Measurements from ENCODE around the gene C16orf96.
A peak's percentile ranks its signal among the peaks of the same experiment; 100 is the strongest.

The C16orf96 gene

DNA sequence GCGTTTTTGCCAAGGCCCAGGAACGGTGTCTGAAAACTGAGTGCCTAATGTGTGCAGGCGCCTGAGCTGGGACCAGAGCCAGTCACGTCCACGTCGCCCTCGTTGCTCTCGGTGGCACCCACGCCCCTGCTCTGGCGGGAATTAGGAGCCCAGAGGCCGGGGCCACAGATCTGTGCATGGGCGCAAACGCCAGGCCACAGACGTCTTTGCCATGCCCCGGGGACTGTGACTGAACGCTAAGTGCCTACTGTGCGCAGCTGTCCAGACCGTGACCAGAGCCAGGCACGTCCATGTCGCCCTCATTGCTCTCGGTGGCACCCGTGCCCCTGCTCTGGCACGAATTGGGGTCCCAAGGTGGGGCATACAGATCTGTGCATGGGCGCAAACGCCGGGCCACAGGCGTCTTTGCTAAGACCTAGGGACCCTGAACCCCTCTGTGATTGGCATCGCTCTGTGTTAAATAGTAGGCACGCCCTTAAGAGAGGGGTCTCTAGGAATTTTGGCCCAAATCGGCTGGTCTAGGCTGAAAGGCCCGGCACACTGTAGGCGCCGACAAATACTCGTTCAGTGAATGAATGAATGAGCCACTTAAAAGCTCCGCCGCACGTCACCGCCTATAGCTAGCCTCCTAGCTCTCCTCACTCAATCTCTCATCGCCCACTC is 59.4 kb downstream of the C16orf96 start:
- DNase-seq (ENCODE audit: low read depth in 4 of 4, low spot score in 1 of 4): no peak

DNA sequence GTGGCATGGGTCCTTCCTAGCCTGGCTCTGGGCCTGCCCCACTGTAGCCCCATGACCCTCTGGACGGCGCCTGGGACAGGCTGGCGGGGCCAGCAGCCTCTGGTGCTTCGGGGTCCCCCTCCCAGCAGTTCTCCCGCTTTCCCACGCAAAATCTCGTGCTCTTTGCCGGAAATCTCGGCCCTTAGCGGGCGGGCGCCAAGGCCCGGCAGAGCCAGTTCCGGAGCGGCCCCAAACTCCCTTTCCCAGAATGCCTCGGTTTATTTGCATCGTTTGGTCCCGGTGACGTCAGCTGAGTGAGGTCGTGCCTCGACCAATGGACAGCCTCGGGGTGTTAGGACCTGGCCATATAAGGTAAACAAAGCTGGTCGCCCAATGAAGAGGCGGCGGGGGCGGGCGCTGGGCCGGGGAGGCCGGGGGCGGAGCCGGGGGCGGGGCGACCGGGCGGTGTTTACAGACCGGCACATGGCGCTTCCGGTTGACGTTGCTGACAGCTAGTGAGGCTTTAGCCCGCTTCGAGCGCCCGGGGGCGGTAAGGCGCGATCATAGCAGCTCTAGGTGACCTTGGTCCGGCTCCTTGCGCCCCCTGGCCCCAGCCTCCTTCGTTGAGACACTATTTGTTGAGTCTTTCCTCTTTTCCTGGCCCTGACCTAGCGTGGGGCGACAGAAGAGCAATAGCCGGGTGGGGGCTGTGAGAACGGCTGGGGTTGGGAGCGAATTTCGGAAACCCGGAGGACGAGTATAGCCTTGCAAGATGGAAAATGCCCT is 60.1 kb downstream of the C16orf96 start:
- peak; percentile 97 to 99 (median 98) for DNase-seq (ENCODE audit: low read depth in 4 of 4, low spot score in 1 of 4)

DNA sequence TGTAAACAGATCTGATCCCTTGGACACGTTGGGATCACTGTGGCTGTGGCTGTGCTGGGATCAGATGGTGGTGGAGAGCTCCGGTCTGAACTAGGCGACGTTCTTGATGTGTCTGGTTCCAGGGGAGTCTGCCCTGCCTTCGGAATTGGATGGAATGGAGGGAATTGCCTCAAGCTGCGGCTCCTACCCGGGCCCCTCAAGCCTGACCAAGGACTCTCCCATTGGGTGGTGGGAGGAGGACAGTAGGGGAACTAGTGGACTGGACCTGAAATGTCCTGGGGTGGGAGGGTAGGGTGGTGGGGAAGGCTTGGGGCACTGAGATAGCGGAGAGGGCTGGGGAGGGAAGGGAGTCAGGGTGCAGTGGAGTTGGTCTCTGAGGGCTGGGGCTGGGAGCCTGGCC is 61.7 kb downstream of the C16orf96 start:
- DNase-seq (ENCODE audit: low read depth in 4 of 4, low spot score in 1 of 4): no peak

DNA sequence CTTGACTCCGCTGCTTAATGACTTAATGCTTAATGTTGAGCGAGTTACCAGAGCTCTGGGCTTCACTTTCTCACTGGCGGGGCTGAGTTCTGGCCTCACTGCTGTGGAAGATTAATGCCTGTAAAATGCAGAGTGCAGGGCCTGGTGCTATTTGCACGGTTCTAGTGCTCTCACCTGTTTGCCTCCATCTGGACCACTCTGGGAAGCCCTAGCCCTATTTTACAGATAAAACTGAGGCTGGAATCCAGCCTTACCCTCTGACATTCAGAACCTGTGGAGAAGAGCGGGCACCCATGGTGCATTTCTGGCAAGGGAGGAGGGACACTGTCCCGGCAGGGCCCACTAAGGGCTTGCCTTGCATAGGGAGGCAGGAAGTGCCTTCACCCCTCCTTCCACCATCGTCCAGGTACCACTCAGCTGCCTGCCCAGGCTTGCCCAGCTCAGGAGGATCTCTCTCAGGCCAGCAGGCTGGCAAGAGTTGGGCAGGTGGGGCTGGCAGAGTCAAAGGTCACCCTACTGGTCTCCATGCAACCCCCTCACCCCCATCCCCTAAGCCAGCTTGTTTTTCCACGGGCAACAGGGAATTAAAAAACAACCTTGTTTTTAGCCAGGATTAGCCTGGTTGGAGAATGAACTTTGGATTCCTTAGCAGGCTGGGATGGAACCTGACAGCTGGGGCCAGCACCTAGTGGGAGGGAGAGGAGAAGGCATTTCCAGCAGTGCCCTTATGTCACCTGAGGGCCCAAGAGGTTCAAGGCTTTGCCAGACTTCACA is 62.7 kb downstream of the C16orf96 start:
- no peak for DNase-seq (ENCODE audit: low read depth in 4 of 4, low spot score in 1 of 4)

DNA sequence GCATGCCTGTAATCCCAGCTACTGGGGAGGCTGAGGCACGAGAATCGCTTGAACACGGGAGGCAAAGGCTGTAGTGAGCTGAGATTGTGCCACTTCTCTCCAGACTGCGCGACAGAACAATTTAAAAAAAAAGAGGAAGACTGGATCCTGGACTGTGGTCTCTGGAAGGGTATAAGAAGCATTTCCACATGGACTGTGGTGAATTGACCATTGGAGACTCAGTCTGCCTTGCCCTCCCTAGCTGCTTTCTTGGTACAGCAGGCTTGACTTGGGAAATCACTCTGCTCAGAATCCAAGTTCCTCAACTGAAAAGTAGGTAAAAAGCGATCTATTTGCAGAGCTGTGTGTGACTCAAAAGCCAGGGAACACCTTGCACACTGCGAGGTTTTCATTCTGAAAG is 67.5 kb downstream of the C16orf96 start:
- DNase-seq (ENCODE audit: low read depth in 4 of 4, low spot score in 1 of 4): no peak

DNA sequence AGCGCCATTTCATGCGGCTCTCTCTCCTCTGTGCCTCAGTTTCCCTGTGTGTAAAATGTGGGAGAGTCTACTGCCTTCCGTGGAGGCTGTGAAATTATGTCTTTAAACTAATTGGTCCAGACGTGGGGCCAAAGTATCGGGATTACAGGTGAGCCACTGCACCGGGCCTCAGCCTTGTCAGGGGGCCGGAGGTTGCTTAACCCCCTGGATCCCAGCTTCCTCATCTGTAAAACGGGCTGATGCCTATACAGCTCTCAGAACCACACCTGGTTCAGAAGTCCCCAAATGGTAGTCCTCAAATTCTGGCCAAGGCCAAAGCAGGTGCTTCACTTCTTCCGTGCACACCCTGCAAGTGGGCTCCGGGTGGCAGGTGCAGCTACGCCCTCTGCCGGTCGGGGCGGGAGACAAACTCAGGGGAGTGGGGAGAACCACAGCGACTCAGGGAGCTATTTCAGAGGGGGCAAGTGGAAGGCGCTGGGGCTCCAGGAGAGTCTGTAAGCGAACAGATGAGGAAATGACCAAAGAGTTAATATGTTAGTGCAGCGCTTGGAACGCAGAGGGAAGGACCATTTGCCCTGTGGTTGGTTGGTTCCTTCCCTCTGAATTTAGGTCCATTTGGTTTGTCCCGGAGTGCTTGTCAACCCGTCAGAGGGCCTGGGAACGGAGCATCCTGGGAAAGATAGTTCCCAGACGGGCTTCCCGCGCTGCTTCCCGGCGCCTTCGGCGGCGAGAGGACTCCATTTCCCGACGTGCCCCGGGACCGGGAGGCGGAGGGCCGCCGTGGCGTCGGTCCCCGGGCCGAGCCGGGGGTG is 68.1 kb downstream of the C16orf96 start, which contains the start of gene MGRN1:
Gene MGRN1 (plus strand): TSS at position 812 of the 812 bp plus-strand sequence. CDS start 135 bp downstream, outside the sequence.
- DNase-seq (ENCODE audit: low read depth in 4 of 4, low spot score in 1 of 4): peak; percentile 78 to 91 (median 84)

DNA sequence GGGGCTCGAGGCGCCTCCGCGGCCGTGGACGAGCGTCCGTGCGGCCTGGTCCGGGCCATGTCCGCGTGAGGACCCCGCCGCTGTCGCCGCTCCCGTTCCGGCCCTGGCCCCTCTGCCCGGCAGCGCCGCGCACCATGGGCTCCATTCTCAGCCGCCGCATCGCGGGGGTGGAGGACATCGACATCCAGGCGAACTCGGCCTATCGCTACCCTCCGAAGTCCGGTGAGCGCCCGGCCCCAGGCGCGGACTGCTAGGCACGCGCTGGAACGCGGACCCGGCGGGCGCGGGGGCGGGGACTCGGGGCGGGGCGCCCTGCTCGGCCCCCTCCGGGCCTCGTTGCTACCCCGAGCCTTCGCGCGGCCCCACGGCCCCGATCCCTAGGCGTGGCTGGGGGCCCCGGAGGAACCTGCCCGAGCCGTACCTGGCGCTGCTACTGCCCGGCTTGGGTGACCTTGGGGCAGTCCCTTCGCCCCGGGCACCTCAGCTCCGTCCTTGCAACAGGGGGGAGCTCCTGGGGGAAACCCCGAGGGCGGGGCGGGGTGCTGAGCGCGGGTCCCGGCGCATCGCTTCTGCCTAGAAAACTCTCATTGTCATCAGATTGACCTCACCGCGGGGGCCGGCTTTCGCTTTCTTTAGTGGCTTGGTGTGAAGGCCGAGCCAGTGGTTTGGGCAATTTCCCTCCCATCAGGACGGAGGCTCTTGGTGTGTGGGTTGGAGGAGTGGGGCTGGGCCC is 68.9 kb downstream of the C16orf96 start:
- peak; percentile 34 to 73 (median 42) for DNase-seq (ENCODE audit: low read depth in 4 of 4, low spot score in 1 of 4)

DNA sequence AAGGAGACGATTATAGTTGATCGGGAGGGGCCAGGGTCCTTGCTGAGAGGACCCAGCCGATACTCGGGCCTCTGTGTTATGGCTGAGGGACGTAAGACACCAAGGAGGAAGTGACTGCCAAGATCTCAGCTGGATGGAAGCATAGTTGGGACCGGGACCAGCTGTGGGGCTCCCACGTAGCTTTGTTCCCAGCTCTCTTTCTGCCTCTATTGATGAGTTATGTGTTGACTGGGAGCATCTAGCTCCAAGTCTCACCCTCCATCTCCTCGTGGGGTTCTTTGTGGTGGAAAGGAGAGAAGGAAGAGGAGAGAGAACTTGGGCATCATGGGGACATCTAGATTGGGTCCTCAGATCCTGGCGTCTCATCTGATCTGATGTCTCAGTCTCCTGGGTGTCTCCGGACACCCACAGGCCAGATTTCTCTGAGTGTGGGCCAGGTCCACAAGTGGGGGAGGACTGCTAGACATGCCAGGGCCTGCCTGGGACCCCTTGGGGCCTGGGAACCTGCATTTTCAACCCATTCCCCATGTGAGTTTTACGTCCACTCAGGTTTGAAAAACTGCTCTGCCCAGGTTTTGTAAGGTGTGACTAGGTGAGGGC is 69.5 kb downstream of the C16orf96 start:
- no peak for DNase-seq (ENCODE audit: low read depth in 4 of 4, low spot score in 1 of 4)

DNA sequence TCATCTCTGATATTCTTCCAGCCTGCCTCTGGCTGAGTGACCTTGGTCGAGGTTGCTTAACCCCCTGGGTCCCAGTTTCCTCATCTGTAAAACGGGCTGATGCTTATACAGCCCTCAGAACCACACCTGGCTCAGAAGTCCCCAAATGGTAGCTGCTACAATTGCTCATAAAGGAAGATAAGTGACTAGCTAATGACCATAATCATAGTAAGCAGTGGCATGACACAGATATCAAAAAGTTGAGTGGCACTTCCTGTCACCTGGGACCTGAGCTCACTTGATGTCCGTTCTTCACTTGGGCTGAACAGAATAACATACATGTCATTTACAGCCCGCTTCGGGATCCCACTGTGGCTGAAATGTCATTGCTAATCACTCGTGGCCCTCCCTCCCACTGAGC is 70.3 kb downstream of the C16orf96 start:
- no peak for DNase-seq (ENCODE audit: low read depth in 4 of 4, low spot score in 1 of 4)

DNA sequence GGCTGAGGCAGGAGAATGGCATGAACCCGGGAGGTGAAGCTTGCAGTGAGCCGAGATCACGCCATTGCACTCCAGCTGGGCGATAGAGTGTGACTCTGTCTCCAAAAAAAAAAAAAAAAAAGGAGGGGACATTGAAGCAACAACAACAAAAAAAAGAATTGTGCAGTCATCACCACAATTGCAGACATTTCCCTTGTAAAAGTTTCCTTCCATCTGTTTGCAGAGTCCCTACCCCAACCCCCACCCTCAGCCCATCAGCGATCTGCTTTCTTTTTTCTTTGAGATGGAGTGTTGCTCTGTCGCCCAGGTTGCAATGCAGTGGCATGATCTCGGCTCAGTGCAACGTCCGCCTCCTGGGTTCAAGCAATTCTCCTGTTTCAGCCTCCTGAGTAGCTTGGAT is 72.1 kb downstream of the C16orf96 start:
- DNase-seq (ENCODE audit: low read depth in 4 of 4, low spot score in 1 of 4): no peak

DNA sequence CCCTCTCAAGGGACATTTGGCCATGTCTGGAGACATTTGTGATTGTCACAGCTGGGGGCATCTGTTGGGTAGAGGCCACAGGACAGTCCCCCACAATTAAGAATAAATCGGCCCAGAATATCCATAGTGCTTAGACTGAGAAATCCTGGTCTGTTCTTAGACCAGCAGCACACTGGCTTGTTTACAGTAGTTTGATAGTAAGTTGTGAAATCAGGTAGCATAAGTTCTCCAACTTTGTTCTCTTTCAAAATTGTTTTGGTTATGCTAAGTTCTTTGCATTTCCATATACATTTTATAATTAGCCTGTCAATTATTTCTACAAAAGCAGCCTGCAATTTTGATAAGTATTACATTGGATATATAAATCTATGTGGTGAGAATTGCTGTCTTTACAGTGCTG is 75.3 kb downstream of the C16orf96 start:
- no peak for DNase-seq (ENCODE audit: low read depth in 4 of 4, low spot score in 1 of 4)

DNA sequence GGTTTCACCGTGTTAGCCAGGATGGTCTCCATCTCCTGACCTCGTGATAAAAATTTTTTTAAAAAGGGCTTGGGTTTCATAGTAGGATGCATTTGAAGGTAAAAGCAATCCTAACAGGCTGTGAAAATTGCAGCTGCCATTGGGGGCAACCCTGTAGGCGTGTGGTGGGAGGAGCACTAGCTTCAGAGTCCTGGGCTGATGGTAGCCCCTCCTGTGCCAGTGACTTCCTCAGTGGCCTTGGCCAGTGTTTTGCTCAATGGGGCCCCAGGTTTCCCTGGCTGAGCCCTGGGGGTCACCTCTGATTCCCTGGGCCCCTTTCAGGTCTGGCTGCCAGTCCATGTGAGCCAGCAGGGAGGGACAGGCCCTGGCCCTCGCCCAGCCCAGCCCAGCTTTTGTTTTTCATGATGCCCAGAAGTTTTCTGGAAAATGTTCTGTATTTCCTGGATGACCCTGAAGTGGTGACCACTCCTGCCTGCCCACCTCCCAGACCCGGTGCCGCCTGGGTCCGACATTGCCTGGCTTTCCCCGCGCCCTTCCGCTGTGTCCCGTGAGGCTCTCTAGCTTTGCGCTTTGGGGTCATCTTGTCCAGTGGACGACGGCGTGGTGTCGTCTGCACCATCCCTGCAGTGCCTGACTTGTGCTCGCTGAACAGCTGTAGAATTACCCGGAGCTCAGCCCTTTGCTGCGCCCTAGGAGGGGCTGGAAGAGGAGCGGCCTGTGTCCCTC is 77.9 kb downstream of the C16orf96 start:
- no peak for DNase-seq (ENCODE audit: low read depth in 4 of 4, low spot score in 1 of 4)

DNA sequence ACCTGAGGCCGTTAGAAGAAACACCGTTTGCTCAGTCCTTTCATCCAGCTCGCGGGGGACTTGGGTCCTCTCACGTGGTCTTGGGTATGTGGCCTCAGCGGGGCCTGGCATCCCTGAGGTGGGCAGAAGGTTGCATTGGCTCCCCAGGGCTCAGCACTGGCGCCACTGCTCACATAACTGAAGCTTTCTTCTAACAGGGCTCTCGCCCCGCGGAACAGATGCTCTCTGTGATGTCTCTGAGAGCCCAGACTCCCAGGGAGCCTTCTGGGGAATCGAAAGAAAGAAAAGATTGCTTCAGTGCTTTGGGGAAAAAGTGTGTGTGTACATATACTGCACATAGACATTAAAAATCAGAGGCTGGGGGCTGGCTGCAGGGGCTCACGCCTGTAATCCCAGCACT is 78.6 kb downstream of the C16orf96 start:
- DNase-seq (ENCODE audit: low read depth in 4 of 4, low spot score in 1 of 4): no peak

DNA sequence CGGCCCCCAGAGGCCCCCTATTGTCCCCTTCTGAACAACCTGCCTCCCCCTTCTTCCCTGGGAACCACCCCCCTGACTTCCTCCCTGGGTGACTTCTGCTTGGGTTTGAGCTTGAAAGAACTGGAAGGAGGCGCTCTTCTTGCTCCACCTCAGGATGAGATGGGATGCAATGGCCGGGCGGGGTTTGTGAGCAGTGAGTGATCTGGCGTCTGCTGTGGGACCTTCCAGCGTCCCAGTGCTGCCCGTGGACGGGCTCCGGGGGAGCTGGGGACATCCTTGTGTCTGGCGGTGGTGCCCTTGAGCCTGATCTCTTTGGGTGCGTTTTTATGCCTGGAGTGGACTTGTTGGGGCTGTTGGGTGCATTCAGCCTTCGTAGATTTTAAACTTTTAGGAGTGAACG is 80.1 kb downstream of the C16orf96 start:
- no peak for DNase-seq (ENCODE audit: low read depth in 4 of 4, low spot score in 1 of 4)

DNA sequence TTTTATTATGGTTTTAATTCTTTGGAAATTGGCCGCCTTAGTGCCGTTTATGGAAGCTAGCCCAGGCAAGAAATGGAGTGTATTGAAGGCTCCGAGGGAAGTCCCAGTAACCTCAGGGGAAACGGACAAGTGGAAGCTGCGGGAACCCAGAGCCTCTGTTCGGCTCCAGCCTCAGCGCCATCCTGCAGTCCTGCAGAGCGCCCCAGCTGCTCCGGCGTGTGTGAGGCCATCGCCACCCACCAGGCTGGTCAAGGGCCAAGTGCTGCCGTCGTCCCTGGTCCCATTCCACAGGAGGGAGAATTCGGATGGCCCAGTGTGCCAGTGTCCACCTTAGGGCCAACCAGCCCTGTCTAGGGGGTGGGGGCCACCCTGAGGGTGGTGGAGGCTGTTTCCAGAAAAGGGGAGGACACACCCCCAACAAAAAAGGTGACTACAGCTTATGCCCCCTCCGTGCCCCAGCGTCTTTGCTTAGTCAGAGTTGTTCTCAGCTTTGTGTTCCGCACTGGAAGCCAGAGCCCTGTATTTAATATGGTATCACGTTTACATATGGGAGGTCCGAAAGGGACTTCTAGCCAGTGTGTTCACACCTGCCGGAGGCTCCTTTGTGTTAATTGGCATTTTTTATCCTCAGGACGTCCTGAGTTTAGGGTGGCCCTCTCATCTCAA is 81.5 kb downstream of the C16orf96 start:
- no peak for DNase-seq (ENCODE audit: low read depth in 4 of 4, low spot score in 1 of 4)

DNA sequence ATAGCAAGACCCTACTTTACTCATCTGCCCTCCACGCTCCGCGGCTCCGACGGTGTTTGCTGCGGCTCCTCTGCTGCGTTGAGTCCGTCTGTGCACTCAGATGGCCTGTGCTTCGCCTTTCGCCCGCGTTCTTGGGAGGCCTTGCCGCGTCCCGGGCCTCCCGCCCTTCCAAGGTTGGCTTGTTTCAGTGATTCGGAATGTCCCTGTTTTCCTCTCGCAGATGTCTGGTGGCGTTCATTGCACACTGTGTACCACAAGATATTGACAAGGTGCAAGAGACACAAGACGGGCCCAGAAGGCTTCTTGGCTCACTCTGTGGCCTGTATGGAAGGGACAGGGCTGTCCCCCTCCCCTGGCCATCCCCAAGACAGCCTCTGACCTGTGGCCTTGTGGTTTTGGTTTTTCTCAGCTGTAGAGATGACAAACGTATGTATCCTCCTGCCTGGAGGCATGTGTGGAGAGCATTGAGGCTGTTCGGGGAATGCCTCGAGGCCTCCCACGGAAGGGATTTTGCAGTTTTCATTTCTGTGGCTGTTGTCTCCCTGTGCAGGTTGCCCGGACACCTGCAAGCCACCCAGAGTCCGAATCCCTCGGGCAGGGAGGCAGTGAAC is 83.9 kb downstream of the C16orf96 start:
- DNase-seq (ENCODE audit: low read depth in 4 of 4, low spot score in 1 of 4): no peak

DNA sequence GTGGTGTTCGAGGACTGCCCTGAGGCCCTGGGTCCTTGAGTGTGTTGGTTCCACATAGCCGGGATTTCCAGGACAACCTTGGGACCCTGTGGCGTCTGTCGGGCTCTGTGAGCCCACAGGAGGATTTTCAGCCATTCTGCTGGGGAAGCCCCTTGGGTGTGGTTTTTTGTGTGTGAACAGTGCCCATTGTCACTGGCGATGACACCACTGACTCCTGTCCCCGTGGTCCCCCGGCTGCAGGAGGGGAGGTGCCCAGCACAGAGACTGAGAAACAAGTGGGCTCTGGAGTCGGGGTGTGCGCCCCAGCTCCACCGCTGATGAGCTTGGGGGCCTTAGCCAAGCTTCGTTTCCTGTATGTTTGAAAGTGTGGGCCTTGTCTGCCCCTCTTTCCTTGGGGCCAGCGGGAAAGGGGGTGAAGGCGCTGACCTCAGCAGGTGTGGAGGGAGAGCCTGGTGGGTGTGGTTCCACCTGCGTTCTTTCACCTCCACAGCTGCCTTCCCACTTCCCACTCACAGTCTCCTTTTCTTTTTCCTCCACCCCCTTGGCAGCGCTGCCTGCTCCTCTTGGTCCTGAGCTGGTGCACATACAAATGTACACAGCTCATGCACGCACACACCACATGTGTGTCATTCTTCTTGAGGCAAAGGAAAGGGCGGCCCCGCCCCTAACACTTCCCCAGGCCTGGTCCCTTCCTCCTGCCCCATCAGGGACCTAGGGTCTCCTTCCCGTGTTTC is 84.6 kb downstream of the C16orf96 start:
- no peak for DNase-seq (ENCODE audit: low read depth in 4 of 4, low spot score in 1 of 4)

DNA sequence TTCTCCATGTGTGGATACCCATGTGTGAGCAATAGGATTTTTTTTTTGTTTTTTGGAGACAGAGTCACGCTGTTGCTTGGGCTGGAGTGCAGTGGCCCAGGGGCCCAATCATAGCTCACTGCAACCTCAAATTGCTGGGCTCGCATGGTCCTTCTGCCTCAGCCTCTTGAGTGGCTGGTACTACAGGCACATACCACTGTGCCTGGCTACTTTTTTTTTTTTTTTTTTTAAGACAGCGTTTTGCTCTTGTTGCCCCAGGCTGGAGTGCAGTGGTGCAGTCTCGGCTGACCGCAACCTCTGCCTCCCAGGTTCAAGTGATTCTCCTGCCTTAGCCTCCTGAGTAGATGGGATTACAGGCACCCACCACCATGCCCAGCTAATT is 85.2 kb downstream of the C16orf96 start:
- no peak for DNase-seq (ENCODE audit: low read depth in 4 of 4, low spot score in 1 of 4)

Measured in stimulated activated CD4-positive, alpha-beta T cell treated with anti-CD3 and anti-CD28 coated beads, Interleukin-1b, Interleukin-23, amount 100 ng/mL, for 24 hours (primary cell).